Epithelial cell of proximal tubule (primary cell): ENCODE measurements around the gene DDX31. TPM values are rescaled to one million over a fixed set of nuclear protein-coding genes. Genes with fewer than 3 reads are reported as not detected.

Source experiments
- DNase-seq: peaks from one replicate; pipeline ENCODE4 v3.0.0-alpha.2; 2011; ENCODE audit warnings: low read depth
- H3K4me3 ChIP-seq: 2 replicates; pipeline ENCODE4 v1.5.1; 2011; ENCODE audit warnings: low read depth, mild to moderate bottlenecking, low read length
- CTCF ChIP-seq: conservative IDR thresholded peaks from 2 replicates; pipeline ENCODE4 v1.5.1; 2012; ENCODE audit warnings: low read depth, mild to moderate bottlenecking, low read length
- total RNA-seq: library from RNA; depleted of rRNA; stranded (reverse); fragments of >200 nt; gene quantifications from 2 replicates; pipeline ENCODE4 v1.2.3, GENCODE V29; 2015

DDX31 gene
- total RNA-seq, 1 donor from 2014 or later: 8.1 TPM

- no peak for TF ChIP-seq CTCF
- DNase-seq: no peak
- H3K4me3 ChIP-seq: no peak overlapping the region
Observed at GRCh38 chr9:132630811-132631210, 39.0 kb downstream of the DDX31 start.

- DNase-seq: no peak
- no peak for TF ChIP-seq CTCF
Observed at GRCh38 chr9:132630116-132630515, 39.7 kb downstream of the DDX31 start.

GRCh38 chr9:132628746-132629145, 41.0 kb downstream of the DDX31 start:
- no peak for DNase-seq
- no peak overlapping the region for H3K4me3 ChIP-seq
- TF ChIP-seq CTCF: no peak

More at GRCh38 chr9:132630116-132630515, 39.7 kb downstream of the DDX31 start:
- no peak overlapping the region for H3K4me3 ChIP-seq

GRCh38 chr9:132627594-132627993, 42.2 kb downstream of the DDX31 start:
- no peak overlapping the region for H3K4me3 ChIP-seq
- DNase-seq: no peak
- no peak for TF ChIP-seq CTCF

GRCh38 chr9:132627106-132627505, 42.7 kb downstream of the DDX31 start:
- DNase-seq: no peak
- no peak for TF ChIP-seq CTCF
- no peak overlapping the region for H3K4me3 ChIP-seq

GRCh38 chr9:132626285-132626684, 43.5 kb downstream of the DDX31 start:
- no peak for DNase-seq
- no peak overlapping the region for H3K4me3 ChIP-seq
- no peak for TF ChIP-seq CTCF

GRCh38 chr9:132622159-132622558, 47.6 kb downstream of the DDX31 start:
- no peak for DNase-seq
- H3K4me3 ChIP-seq: no peak overlapping the region
- no peak for TF ChIP-seq CTCF
